GM12878 (cell line): ENCODE results near the gene BBS5. TPM values are rescaled to one million over a fixed set of nuclear protein-coding genes. Genes with fewer than 3 reads are reported as not detected.
"Not testable (repeated sequence)": the region's sequence is repeated elsewhere in the genome, so short reads cannot be mapped to it uniquely, and the experiment has no call there.

Experiments used
- ATAC-seq: fragments of 200-7000 bp; cut with Tn5 transposase; 3 replicates; pipeline ENCODE4 v1.9.1; 2020; ENCODE audit warnings: mild to moderate bottlenecking, moderate library complexity
- BruUV-seq: library from RNA; stranded (reverse); fragments of 400-500 nt; replicated peaks from 2 replicates; lab custom pipeline; 2021; lab: Mats Ljungman, UMichigan
- CTCF ChIA-PET: fragments of 300-600 bp; sonication (Branson Sonifier 250); formaldehyde crosslinking; extraction: SDS; loops from one replicate; lab custom pipeline; 2021; ENCODE audit warnings: inconsistent platforms; lab: Yijun Ruan, JAX
- POLR2A ChIA-PET: fragments of 350-600 bp; formaldehyde crosslinking; extraction: SDS; loops from one replicate; lab custom pipeline; 2021; ENCODE audit warnings: inconsistent platforms; lab: Charles Lee
- RAD21 ChIA-PET: fragments of 300-600 bp; sonication (Branson Sonifier 250); formaldehyde crosslinking; loops from one replicate; lab custom pipeline; 2023; ENCODE audit warnings: antibody characterized with exemption; ENCODE audit not compliant: unreplicated experiment; lab: Charles Lee
- SMC1A ChIA-PET: fragments of 300-600 bp; sonication (Branson Sonifier 250); formaldehyde crosslinking; loops from one replicate; lab custom pipeline; 2023; ENCODE audit not compliant: unreplicated experiment, uncharacterized antibody; lab: Charles Lee
- DNase-seq: peaks from one replicate; pipeline ENCODE4 v3.0.0-alpha.2; 2011; ENCODE audit warnings: low read depth, low spot score
- FAIRE-seq: peaks from 3 replicates; lab custom pipeline; 2011; peaks lifted over from hg19 to GRCh38; lab: Jason Lieb, UNC
- H2AFZ ChIP-seq: 2 replicates; pipeline ENCODE4 v1.6.0; 2011; ENCODE audit warnings: low read depth, low read length, control low read depth; ENCODE audit not compliant: control insufficient read depth
- H3K27ac ChIP-seq: 2 replicates; pipeline ENCODE4 v1.5.1; 2011; ENCODE audit warnings: control low read depth; ENCODE audit not compliant: control insufficient read depth, insufficient read depth
- H3K27me3 ChIP-seq, 2 experiments: replicated peaks in 1 of 2; 2 replicates each; pipeline versions ENCODE4 v1.6.0 to v1.6.1; 2011; ENCODE audit warnings: low read length in 1 of 2; ENCODE audit not compliant: control insufficient read depth in 2 of 2, insufficient read depth in 2 of 2
- H3K36me3 ChIP-seq, 2 experiments: 2 replicates each; pipeline ENCODE4 v1.5.1; 2011; ENCODE audit warnings: low read length in 1 of 2; ENCODE audit not compliant: control insufficient read depth in 2 of 2, insufficient read depth in 2 of 2
- H3K4me1 ChIP-seq: 2 replicates; pipeline ENCODE4 v1.6.1; 2011; ENCODE audit warnings: mild to moderate bottlenecking, low read length, moderate library complexity, mixed read lengths; ENCODE audit not compliant: control insufficient read depth, insufficient read depth
- H3K4me2 ChIP-seq: 2 replicates; pipeline ENCODE4 v1.6.0; 2011; ENCODE audit warnings: control low read depth; ENCODE audit not compliant: control insufficient read depth, insufficient read depth
- H3K4me3 ChIP-seq: fragments of 200-600 bp; sonication (generic); 2 replicates; pipeline ENCODE4 v1.5.1; 2016
- H3K79me2 ChIP-seq: 2 replicates; pipeline ENCODE4 v1.6.0; 2011; ENCODE audit warnings: low read length; ENCODE audit not compliant: control insufficient read depth, insufficient read depth
- H3K9ac ChIP-seq: 2 replicates; pipeline ENCODE4 v1.8.0; 2011; ENCODE audit warnings: low read length, control low read depth, mixed read lengths; ENCODE audit not compliant: control insufficient read depth, insufficient read depth
- H3K9me3 ChIP-seq: replicated peaks from 3 replicates; pipeline ENCODE4 v1.5.1; 2011; ENCODE audit warnings: mild to moderate bottlenecking, low read length; ENCODE audit not compliant: control insufficient read depth, insufficient read depth
- H4K20me1 ChIP-seq: 2 replicates; pipeline ENCODE4 v1.6.0; 2011; ENCODE audit not compliant: control insufficient read depth, insufficient read depth
- GATAD2B ChIP-seq: fragments of 450-650 bp; conservative IDR thresholded peaks from 2 replicates; pipeline ENCODE4 v1.6.1; 2017; ENCODE audit warnings: low read depth, mild to moderate bottlenecking, moderate library complexity
- POLR2AphosphoS5 ChIP-seq: IDR thresholded peaks from 2 replicates; pipeline ENCODE4 v1.6.1; 2011; ENCODE audit warnings: mild to moderate bottlenecking, low read length, inconsistent platforms
- RAD51 ChIP-seq: fragments of 450-650 bp; IDR thresholded peaks from 2 replicates; pipeline ENCODE4 v1.6.1; 2016; ENCODE audit warnings: moderate library complexity, mild to moderate bottlenecking, inconsistent platforms
- ZNF622 ChIP-seq: fragments of 450-650 bp; IDR thresholded peaks from 2 replicates; pipeline ENCODE4 v1.6.1; 2017; ENCODE audit warnings: mild to moderate bottlenecking, inconsistent platforms
- WGBS: methylation state at CpG from one replicate; pipeline ENCODE4 v1.1.6; 2016; ENCODE audit warnings: low lambda C conversion rate; ENCODE audit not compliant: insufficient replicate concordance, insufficient coverage; ENCODE audit errors: missing lambda C conversion rate; 5-methylcytosine and 5-hydroxymethylcytosine counted together
- in situ Hi-C: fragments of 300-500 bp; cut with MboI; formaldehyde crosslinking; loops from 9 replicates; pipeline ENCODE4 v1.14.3; 2018; ENCODE audit warnings: mixed read lengths
- intact Hi-C: fragments of 100-400 bp; cut with micrococcal nuclease; formaldehyde crosslinking; loops from one replicate; pipeline ENCODE4 v1.14.2; 2022; ENCODE audit not compliant: unreplicated experiment
- polyA plus RNA-seq, 11 experiments: library from polyadenylated mRNA; depleted of rRNA in 4 of 11; unstranded in 6 of 11; stranded (reverse) in 5 of 11; fragments of >200 nt; fragmentation: Nextera tagmentation in 4 of 11; fragmentation: Illumina TruSeq in 1 of 11; extraction: Ambion mirVana in 4 of 11; extraction: Trizol in 1 of 11; gene quantifications; 1 replicate in 1 of 11; 2 replicates in 10 of 11; pipeline versions ENCODE4 v1.2.1 to v1.2.3, GENCODE V29; 2011 to 2016; ENCODE audit warnings: inconsistent platforms in 2 of 11, missing spikeins in 2 of 11, low read depth in 1 of 11
- total RNA-seq, 4 experiments: library from RNA; depleted of rRNA in 3 of 4; stranded (reverse); fragments of >200 nt in 3 of 4; fragmentation: Illumina TruSeq in 1 of 4; extraction: Trizol in 1 of 4; gene quantifications; 2 replicates each; pipeline versions ENCODE4 v1.2.1 to v1.2.3, GENCODE V29; 2013 to 2021

BBS5 gene
- total and polyA plus RNA-seq, 10 of the 15 experiments (the other 5 are each of a cell fraction or from before 2014, with no cell fraction given): 0.56 to 3.4 (median 1.6) TPM

- no peak overlapping the region for H3K4me3 ChIP-seq
- POLR2A ChIA-PET: no interaction called here
- intact Hi-C loops (no loop called here), in situ Hi-C loops (no loop called here)
- no TSS peak for BruUV-seq
- no peaks in the 10 kb centered on the region for H3K4me1 ChIP-seq
- no peak for ATAC-seq
- TF ChIP-seq POLR2AphosphoS5 (no peak), RAD51 (no peak), GATAD2B (no peak), ZNF622 (no peak)
- H2AFZ ChIP-seq: no peak overlapping the region
- FAIRE-seq: no peak
- no peak overlapping the region for H3K4me2 ChIP-seq
- H3K9me3 ChIP-seq: no peaks in the 10 kb centered on the region
- RAD21 ChIA-PET: no interaction called here
- WGBS: 71% methylated on average over 3 of the region's 3 CpGs
- H3K27ac ChIP-seq: no peak overlapping the region
- no peak for DNase-seq
- H3K9ac ChIP-seq: no peak overlapping the region
- no peaks in the 10 kb centered on the region; a peak in 1 of 4 replicates for H3K27me3 ChIP-seq
- CTCF ChIA-PET: no interaction called here
- SMC1A ChIA-PET: no interaction called here
- no peaks in the 10 kb centered on the region for H4K20me1 ChIP-seq
- no peaks in the 10 kb centered on the region for H3K79me2 ChIP-seq
- no peaks in the 10 kb centered on the region for H3K36me3 ChIP-seq
Measured at GRCh38 chr2:169513926-169514325, 34.6 kb downstream of the BBS5 start.

- H3K9ac ChIP-seq, RAD21 ChIA-PET, H3K36me3 ChIP-seq, H4K20me1 ChIP-seq, POLR2A ChIA-PET, H3K4me2 ChIP-seq, DNase-seq, FAIRE-seq, in situ Hi-C loops, H3K27me3 ChIP-seq, CTCF ChIA-PET, BruUV-seq, H3K27ac ChIP-seq, ATAC-seq, SMC1A ChIA-PET, intact Hi-C loops, H3K79me2 ChIP-seq, H3K9me3 ChIP-seq, H3K4me1 ChIP-seq, H3K4me3 ChIP-seq, H2AFZ ChIP-seq: not testable (repeated sequence)
- WGBS: 62% methylated on average over 4 of the region's 7 CpGs
Measured at GRCh38 chr2:169514758-169515157, 35.5 kb downstream of the BBS5 start.

- FAIRE-seq, RAD21 ChIA-PET: not testable (repeated sequence)
Measured at GRCh38 chr2:169516488-169516995, 37.2 kb downstream of the BBS5 start.

More at GRCh38 chr2:169516488-169516995, 37.2 kb downstream of the BBS5 start:
- SMC1A ChIA-PET, in situ Hi-C loops, H3K4me1 ChIP-seq, H3K36me3 ChIP-seq, BruUV-seq, H4K20me1 ChIP-seq, POLR2A ChIA-PET, H3K9me3 ChIP-seq, H3K4me3 ChIP-seq, DNase-seq, H3K27ac ChIP-seq, H3K27me3 ChIP-seq, H3K9ac ChIP-seq, intact Hi-C loops, ATAC-seq, H2AFZ ChIP-seq, H3K4me2 ChIP-seq, H3K79me2 ChIP-seq: not testable (repeated sequence)
- 94% methylated on average over 10 of the region's 10 CpGs for WGBS
- CTCF ChIA-PET: interaction anchor here (1.1 kb wide), 1 partner anchor 9 kb away, joined by 3 read pairs; no protein-coding TSS in a partner anchor
